Measurements from ENCODE around the gene NT5C1A.

DNA sequence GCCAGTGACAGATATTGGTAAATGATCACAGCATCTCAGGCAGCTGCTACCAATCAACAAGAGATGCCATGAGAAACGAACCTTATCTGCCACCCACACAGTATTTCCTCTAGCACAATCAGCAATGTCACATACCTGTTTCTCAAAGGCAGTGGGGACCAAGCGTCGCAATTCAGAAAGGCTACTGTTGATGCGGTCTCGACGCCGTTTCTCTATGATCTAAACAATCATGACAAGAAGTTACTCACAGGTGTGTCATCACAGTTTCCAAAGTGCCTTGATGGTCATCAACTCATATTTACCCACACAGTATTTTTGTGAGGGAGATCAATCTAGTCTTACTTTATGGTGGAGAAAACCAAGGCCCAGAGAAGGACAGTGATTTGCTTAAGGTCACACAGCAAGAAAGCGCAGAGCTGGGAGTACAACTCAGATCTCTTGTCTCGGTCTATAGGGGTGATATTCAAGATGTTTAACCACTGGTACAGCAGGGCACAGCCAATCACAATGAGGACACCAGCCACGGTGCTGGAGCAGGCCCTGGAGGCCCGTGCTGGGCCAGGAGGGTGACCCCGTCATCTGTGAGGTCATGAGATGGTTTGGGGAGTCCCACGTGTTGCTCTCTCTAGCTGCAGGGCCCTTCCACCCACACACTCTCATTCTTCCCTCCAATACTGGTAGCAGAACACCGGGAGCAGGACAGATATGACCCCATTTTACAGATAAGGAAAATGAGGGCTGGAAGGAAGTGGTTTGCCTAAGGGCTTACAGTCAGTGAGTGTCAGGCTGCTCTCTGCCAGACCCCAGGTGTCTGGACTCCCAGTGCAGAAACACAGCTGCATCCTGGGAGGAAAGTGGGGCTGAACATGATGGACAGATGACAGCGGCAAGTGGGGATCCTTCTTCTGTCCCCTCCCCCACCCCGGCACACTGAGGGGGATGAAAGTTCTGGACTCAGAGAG is 40.3 kb downstream of the NT5C1A start:
- TF ChIP-seq POLR2A (IDR thresholded peaks at IDR 0.05; ENCODE audit: low read length) (no peak), GATA1 (IDR thresholded peaks at IDR 0.05; ENCODE audit: low read depth, low read length) (no peak)

Measured in erythroblast (primary cell).